ENCODE data around the gene DCUN1D3.
"Not testable (repeated sequence)": the region's sequence is repeated elsewhere in the genome, so short reads cannot be mapped to it uniquely, and the experiment has no call there.

Gene DCUN1D3

GRCh38 chr16:20900299-20901067, at the start of gene DCUN1D3, which contains the start of gene LYRM1:
DCUN1D3 (minus strand) TSS chr16:20900358; CDS start chr16:20862538, 37,820 bp downstream.
LYRM1 (plus strand) TSS chr16:20900771; CDS start chr16:20915556, 14,785 bp downstream.
- Histone ChIP-seq H3K36me3 (ENCODE audit: insufficient read depth, low read length) (peaks cover 15% of the 10 kb centered on the region), H3K4me1 (ENCODE audit: insufficient read depth, low read length) (peaks cover 53% of the 10 kb centered on the region), H3K4me3 (ENCODE audit: low read depth in 1 of 2, low read length in 2 of 2) (peak within 1 kb of the TSS; percentile 82 to 92), H3K27me3 (ENCODE audit: control insufficient read depth in 1 of 2, insufficient read depth in 2 of 2, low read length in 2 of 2) (no peaks in the 10 kb centered on the region), H3K27ac (ENCODE audit: low read depth, low read length) (peak within 1 kb of the TSS; percentile 100), H3K9me3 (ENCODE audit: low read length) (no peaks in the 10 kb centered on the region), H3K9ac (ENCODE audit: low read length) (peak within 1 kb of the TSS; percentile 90)

- H3K9ac ChIP-seq (ENCODE audit: low read length), result no peak overlapping the region
- H3K9me3 ChIP-seq (ENCODE audit: low read length), result no peaks in the 10 kb centered on the region
- H3K4me3 ChIP-seq (ENCODE audit: low read depth in 1 of 2, low read length in 2 of 2), result no peak overlapping the region
- H3K36me3 ChIP-seq (ENCODE audit: insufficient read depth, low read length), result no peaks in the 10 kb centered on the region
- H3K4me1 ChIP-seq (ENCODE audit: insufficient read depth, low read length), result no peaks in the 10 kb centered on the region
- H3K27me3 ChIP-seq (ENCODE audit: control insufficient read depth in 1 of 2, insufficient read depth in 2 of 2, low read length in 2 of 2), result no peaks in the 10 kb centered on the region
- H3K27ac ChIP-seq (ENCODE audit: low read depth, low read length), result no peak overlapping the region
Observed at GRCh38 chr16:20949660-20950059, 49.5 kb upstream of the DCUN1D3 start.

DNA sequence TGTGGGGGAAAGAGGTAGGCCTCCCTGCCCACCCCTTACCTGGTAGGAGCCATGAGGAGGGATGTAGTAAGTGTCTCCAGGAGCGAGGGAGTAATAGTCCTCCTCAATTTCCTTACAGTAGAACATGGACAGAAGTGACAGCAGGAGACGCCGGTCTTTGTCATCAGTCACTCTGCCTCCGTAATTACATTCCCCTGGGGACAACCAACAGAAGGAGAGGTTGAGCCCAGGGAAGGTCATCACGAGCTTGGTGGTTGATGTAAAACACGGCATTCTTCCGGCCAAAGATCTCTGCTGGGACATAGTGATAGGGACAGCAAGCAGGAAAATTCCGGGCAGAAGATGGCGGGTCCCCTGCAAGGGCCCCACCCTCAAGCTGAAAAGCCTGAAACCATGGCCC, 48.3 kb upstream of the DCUN1D3 start:
- H3K27me3 ChIP-seq (ENCODE audit: control insufficient read depth in 1 of 2, insufficient read depth in 2 of 2, low read length in 2 of 2), result no peaks in the 10 kb centered on the region
- H3K27ac ChIP-seq (ENCODE audit: low read depth, low read length), result no peak overlapping the region
- H3K9ac ChIP-seq (ENCODE audit: low read length), result no peak overlapping the region
- no peaks in the 10 kb centered on the region for H3K36me3 ChIP-seq (ENCODE audit: insufficient read depth, low read length)
- H3K9me3 ChIP-seq (ENCODE audit: low read length), result no peaks in the 10 kb centered on the region
- no peaks in the 10 kb centered on the region for H3K4me1 ChIP-seq (ENCODE audit: insufficient read depth, low read length)
- H3K4me3 ChIP-seq (ENCODE audit: low read depth in 1 of 2, low read length in 2 of 2), result no peak overlapping the region

DNA sequence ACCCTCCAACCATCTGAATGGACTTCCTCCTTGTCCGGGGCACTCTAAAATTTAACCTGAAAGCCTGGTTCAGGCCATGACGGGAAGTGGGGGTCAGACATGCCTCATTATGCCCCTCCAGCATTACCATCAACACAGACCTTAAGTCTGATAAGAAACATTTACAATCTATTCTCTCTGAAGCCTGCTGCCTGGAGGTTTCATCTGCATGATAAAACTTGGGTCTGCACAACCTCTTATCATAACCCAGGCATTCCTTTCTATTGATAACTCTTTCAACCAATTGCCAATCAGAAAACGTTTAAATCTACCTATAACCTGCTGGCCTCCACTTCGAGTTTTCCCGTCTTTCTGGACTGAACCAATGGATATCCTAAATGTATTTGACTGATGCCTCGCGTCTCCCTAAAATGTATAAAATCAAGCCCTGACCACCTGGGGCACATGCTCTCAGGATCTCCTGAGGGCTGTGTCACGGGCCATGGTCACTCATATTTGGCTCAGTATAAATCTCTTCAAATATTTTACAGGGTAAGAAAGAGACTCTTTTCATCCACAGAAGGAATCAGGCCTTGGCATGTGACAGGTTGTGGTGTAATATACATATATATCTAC, 46.0 kb upstream of the DCUN1D3 start:
- Histone ChIP-seq H3K27me3 (ENCODE audit: control insufficient read depth in 1 of 2, insufficient read depth in 2 of 2, low read length in 2 of 2) (no peaks in the 10 kb centered on the region), H3K4me3 (ENCODE audit: low read depth in 1 of 2, low read length in 2 of 2) (no peak overlapping the region), H3K9ac (ENCODE audit: low read length) (no peak overlapping the region), H3K4me1 (ENCODE audit: insufficient read depth, low read length) (no peaks in the 10 kb centered on the region), H3K9me3 (ENCODE audit: low read length) (no peaks in the 10 kb centered on the region), H3K27ac (ENCODE audit: low read depth, low read length) (no peak overlapping the region), H3K36me3 (ENCODE audit: insufficient read depth, low read length) (no peaks in the 10 kb centered on the region)

GRCh38 chr16:20945575-20945875, 45.4 kb upstream of the DCUN1D3 start:
- not testable (repeated sequence) for H3K9me3 ChIP-seq (ENCODE audit: low read length); H3K27me3 ChIP-seq (ENCODE audit: control insufficient read depth in 1 of 2, insufficient read depth in 2 of 2, low read length in 2 of 2); H3K9ac ChIP-seq (ENCODE audit: low read length); H3K36me3 ChIP-seq (ENCODE audit: insufficient read depth, low read length); H3K4me1 ChIP-seq (ENCODE audit: insufficient read depth, low read length); H3K27ac ChIP-seq (ENCODE audit: low read depth, low read length); H3K4me3 ChIP-seq (ENCODE audit: low read depth in 1 of 2, low read length in 2 of 2)

GRCh38 chr16:20944861-20945574, 44.9 kb upstream of the DCUN1D3 start:
- no peaks in the 10 kb centered on the region for H3K9me3 ChIP-seq (ENCODE audit: low read length)
- H3K9ac ChIP-seq (ENCODE audit: low read length), result no peak overlapping the region
- no peaks in the 10 kb centered on the region for H3K4me1 ChIP-seq (ENCODE audit: insufficient read depth, low read length)

DNA sequence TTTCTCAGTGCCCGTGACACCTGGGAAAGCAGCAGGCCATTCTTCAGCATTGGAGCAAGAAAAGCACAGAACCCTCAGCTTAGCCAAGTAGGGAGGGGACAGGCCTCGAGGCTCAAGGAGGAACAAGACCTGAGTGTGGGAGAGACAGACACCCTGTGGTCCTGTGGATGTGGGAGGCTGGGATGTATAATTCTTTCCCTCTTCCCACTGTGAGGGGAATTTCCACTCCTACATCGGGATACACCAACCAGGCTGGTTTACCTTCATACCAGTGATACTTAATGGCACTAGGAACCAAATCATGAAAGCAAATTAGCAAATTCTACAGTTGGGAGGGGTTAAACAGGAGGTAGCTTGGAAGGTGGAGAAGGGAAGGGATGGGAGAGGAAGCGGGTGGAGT, 42.1 kb upstream of the DCUN1D3 start:
- no peaks in the 10 kb centered on the region for H3K36me3 ChIP-seq (ENCODE audit: insufficient read depth, low read length)
- no peaks in the 10 kb centered on the region for H3K9me3 ChIP-seq (ENCODE audit: low read length)
- no peaks in the 10 kb centered on the region for H3K4me1 ChIP-seq (ENCODE audit: insufficient read depth, low read length)
- no peaks in the 10 kb centered on the region for H3K27me3 ChIP-seq (ENCODE audit: control insufficient read depth in 1 of 2, insufficient read depth in 2 of 2, low read length in 2 of 2)
- H3K9ac ChIP-seq (ENCODE audit: low read length), result no peak overlapping the region
- H3K4me3 ChIP-seq (ENCODE audit: low read depth in 1 of 2, low read length in 2 of 2), result no peak overlapping the region
- H3K27ac ChIP-seq (ENCODE audit: low read depth, low read length), result no peak overlapping the region

More at GRCh38 chr16:20944861-20945574, 44.9 kb upstream of the DCUN1D3 start:
- Histone ChIP-seq H3K27ac (ENCODE audit: low read depth, low read length) (no peak overlapping the region), H3K36me3 (ENCODE audit: insufficient read depth, low read length) (no peaks in the 10 kb centered on the region), H3K27me3 (ENCODE audit: control insufficient read depth in 1 of 2, insufficient read depth in 2 of 2, low read length in 2 of 2) (no peaks in the 10 kb centered on the region), H3K4me3 (ENCODE audit: low read depth in 1 of 2, low read length in 2 of 2) (no peak overlapping the region)

GRCh38 chr16:20941636-20941926, 41.4 kb upstream of the DCUN1D3 start:
- H3K9ac ChIP-seq (ENCODE audit: low read length), result no peak overlapping the region
- H3K4me3 ChIP-seq (ENCODE audit: low read depth in 1 of 2, low read length in 2 of 2), result no peak overlapping the region
- no peaks in the 10 kb centered on the region for H3K36me3 ChIP-seq (ENCODE audit: insufficient read depth, low read length)
- H3K27ac ChIP-seq (ENCODE audit: low read depth, low read length), result no peak overlapping the region
- H3K4me1 ChIP-seq (ENCODE audit: insufficient read depth, low read length), result no peaks in the 10 kb centered on the region
- no peaks in the 10 kb centered on the region for H3K27me3 ChIP-seq (ENCODE audit: control insufficient read depth in 1 of 2, insufficient read depth in 2 of 2, low read length in 2 of 2)
- H3K9me3 ChIP-seq (ENCODE audit: low read length), result no peaks in the 10 kb centered on the region

DNA sequence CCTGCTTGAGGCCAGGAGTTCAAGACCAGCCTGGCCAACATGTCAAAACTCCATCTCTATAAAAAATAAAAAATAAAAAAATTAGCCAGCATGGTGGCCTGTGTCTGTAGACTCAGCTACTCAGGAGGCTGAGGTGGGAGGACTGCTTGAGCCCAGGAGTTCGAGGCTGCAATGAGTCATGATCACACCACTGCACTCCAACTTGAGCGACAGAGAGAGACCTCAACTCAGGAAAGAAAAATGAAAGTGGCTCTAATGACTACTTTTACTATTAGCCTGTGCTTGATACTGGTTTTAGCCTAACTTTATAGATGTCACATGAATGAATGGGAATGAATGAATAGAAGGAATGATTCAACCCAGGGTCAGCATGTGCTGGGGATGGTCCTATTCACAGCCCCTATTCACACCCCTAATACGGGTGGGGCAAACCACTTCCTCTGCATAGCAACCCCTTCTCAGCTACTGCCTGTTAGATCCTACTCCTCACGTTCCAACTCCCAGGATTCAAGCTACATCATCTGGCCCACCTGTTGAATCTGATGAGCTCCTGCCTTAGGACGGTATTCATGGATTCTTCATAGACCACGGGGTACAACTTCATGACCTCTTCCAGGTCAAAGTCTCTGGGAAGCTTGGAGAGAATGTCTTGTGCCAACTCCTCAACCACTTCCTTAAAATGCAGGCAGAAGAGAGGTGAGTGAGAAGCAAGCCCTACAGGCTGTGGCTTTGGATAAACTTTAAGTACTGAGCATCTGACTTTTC, 40.9 kb upstream of the DCUN1D3 start:
- H3K4me1 ChIP-seq (ENCODE audit: insufficient read depth, low read length), result no peaks in the 10 kb centered on the region
- no peak overlapping the region for H3K27ac ChIP-seq (ENCODE audit: low read depth, low read length)
- H3K27me3 ChIP-seq (ENCODE audit: control insufficient read depth in 1 of 2, insufficient read depth in 2 of 2, low read length in 2 of 2), result no peaks in the 10 kb centered on the region
- no peak overlapping the region for H3K9ac ChIP-seq (ENCODE audit: low read length)
- no peaks in the 10 kb centered on the region for H3K9me3 ChIP-seq (ENCODE audit: low read length)
- no peak overlapping the region for H3K4me3 ChIP-seq (ENCODE audit: low read depth in 1 of 2, low read length in 2 of 2)
- no peaks in the 10 kb centered on the region for H3K36me3 ChIP-seq (ENCODE audit: insufficient read depth, low read length)

DNA sequence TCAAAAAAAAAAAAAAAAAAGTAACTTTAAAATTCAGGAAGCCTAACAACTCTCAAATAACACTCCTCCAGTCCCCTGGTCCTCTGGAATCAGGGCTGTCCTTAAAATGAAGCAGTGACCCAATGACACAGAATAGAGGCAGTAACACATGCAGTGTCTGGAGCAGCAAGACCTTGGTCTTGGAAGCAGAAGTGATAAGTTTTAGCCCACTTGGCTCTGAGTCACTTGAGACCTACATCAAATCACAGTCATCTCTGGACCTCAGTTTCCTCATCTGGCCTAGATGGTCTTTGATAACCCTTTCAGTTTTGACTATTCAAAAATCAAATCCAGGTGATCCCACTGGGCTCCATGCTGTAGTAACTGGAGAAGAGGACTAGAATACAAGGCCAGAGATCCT, 39.5 kb upstream of the DCUN1D3 start:
- Histone ChIP-seq H3K9ac (ENCODE audit: low read length) (no peak overlapping the region), H3K27ac (ENCODE audit: low read depth, low read length) (no peak overlapping the region), H3K27me3 (ENCODE audit: control insufficient read depth in 1 of 2, insufficient read depth in 2 of 2, low read length in 2 of 2) (no peaks in the 10 kb centered on the region), H3K36me3 (ENCODE audit: insufficient read depth, low read length) (no peaks in the 10 kb centered on the region), H3K4me3 (ENCODE audit: low read depth in 1 of 2, low read length in 2 of 2) (no peak overlapping the region), H3K9me3 (ENCODE audit: low read length) (no peaks in the 10 kb centered on the region), H3K4me1 (ENCODE audit: insufficient read depth, low read length) (no peaks in the 10 kb centered on the region)

DNA sequence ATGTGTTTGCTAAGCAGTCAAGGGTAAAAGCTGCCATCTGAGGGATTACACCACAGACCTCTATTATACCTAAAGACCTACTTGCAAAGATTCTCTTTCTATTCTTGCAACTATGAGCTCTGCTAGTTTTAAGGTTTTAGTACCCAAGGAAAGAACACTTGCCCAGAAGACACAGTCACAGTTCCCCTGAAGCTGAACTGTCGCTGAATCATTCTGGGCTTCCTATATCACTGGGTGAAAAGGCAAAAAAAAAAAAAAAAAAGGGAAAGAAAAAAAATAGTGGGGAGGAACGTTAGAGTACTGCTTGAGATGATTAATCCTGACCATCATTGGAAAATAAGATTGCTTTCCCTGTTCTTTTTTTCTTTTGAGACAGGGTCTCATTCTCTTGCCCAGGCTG, 38.3 kb upstream of the DCUN1D3 start:
- no peak overlapping the region for H3K4me3 ChIP-seq (ENCODE audit: low read depth in 1 of 2, low read length in 2 of 2)
- no peak overlapping the region for H3K27ac ChIP-seq (ENCODE audit: low read depth, low read length)
- H3K9me3 ChIP-seq (ENCODE audit: low read length), result no peaks in the 10 kb centered on the region
- no peaks in the 10 kb centered on the region for H3K27me3 ChIP-seq (ENCODE audit: control insufficient read depth in 1 of 2, insufficient read depth in 2 of 2, low read length in 2 of 2)
- no peak overlapping the region for H3K9ac ChIP-seq (ENCODE audit: low read length)
- H3K36me3 ChIP-seq (ENCODE audit: insufficient read depth, low read length), result no peaks in the 10 kb centered on the region
- H3K4me1 ChIP-seq (ENCODE audit: insufficient read depth, low read length), result no peaks in the 10 kb centered on the region
